HepG2 (cell line): Measurements from ENCODE around the gene TMBIM6. TPM values are rescaled to one million over a fixed set of nuclear protein-coding genes. Genes with fewer than 3 reads are reported as not detected.

Experiments used
- AHDC1 ChIP-seq: sonication (generic); formaldehyde crosslinking; IDR thresholded peaks from 2 replicates; pipeline ENCODE4 v1.5.1; 2020; ENCODE audit warnings: mild to moderate bottlenecking, missing genetic modification reagents, borderline replicate concordance
- ATF1 ChIP-seq: IDR thresholded peaks from 2 replicates; pipeline ENCODE4 v1.6.1; 2016; ENCODE audit warnings: mild to moderate bottlenecking, control low read depth
- MED13 ChIP-seq: sonication (generic); formaldehyde crosslinking; IDR thresholded peaks from 2 replicates; pipeline ENCODE4 v1.5.0; 2020; ENCODE audit warnings: missing genetic modification reagents
- MED8 ChIP-seq: sonication (generic); formaldehyde crosslinking; IDR thresholded peaks from 2 replicates; pipeline ENCODE4 v1.8.1; 2023; ENCODE audit warnings: mild to moderate bottlenecking, missing genetic modification reagents; ENCODE audit not compliant: insufficient replicate concordance
- NR1H2 ChIP-seq: sonication (generic); formaldehyde crosslinking; IDR thresholded peaks from 2 replicates; pipeline ENCODE4 v1.8.1; 2022; ENCODE audit warnings: low read depth, missing genetic modification reagents, borderline replicate concordance
- PHB2 ChIP-seq: fragments of 450-650 bp; IDR thresholded peaks from 2 replicates; pipeline ENCODE4 v1.6.1; 2018; ENCODE audit not compliant: partially characterized antibody
- SRSF4 ChIP-seq: fragments of 200-400 bp; formaldehyde crosslinking; IDR thresholded peaks from one replicate; pipeline ENCODE4 v1.6.1; 2018; ENCODE audit warnings: mild to moderate bottlenecking, low read depth, low read length, moderate library complexity; ENCODE audit not compliant: poor library complexity, severe bottlenecking
- ZMYM3 ChIP-seq: sonication (generic); formaldehyde crosslinking; IDR thresholded peaks from 2 replicates; pipeline ENCODE4 v1.5.1; 2020; ENCODE audit warnings: mild to moderate bottlenecking, missing genetic modification reagents
- polyA plus RNA-seq, 8 experiments: library from polyadenylated mRNA; depleted of rRNA in 3 of 8; stranded (reverse) in 7 of 8; unstranded in 1 of 8; fragments of >200 nt; fragmentation: Illumina TruSeq in 4 of 8; extraction: Trizol in 4 of 8; gene quantifications; 2 replicates each; pipeline versions ENCODE4 v1.2.1 to v1.2.3, GENCODE V29; 2011 to 2016; ENCODE audit warnings: low read depth in 4 of 8, missing spikeins in 1 of 8, mixed read lengths in 1 of 8; ENCODE audit not compliant: insufficient read depth in 1 of 8
- total RNA-seq, 5 experiments: library from RNA; depleted of rRNA; stranded (reverse); fragments of >200 nt; fragmentation: Illumina TruSeq; extraction: Trizol; gene quantifications; 2 replicates each; pipeline ENCODE4 v1.2.3, GENCODE V29; 2016; ENCODE audit warnings: low read depth in 1 of 5
- TF ChIP-seq, protein P1 (sequence below): fragments of 450-650 bp; IDR thresholded peaks from 2 replicates; pipeline ENCODE4 v1.6.1; 2017

Gene TMBIM6
- total and polyA plus RNA-seq, 2 of the 13 experiments (the other 11 are each of a cell fraction or from before 2014, with no cell fraction given), result 412 to 468 TPM

DNA sequence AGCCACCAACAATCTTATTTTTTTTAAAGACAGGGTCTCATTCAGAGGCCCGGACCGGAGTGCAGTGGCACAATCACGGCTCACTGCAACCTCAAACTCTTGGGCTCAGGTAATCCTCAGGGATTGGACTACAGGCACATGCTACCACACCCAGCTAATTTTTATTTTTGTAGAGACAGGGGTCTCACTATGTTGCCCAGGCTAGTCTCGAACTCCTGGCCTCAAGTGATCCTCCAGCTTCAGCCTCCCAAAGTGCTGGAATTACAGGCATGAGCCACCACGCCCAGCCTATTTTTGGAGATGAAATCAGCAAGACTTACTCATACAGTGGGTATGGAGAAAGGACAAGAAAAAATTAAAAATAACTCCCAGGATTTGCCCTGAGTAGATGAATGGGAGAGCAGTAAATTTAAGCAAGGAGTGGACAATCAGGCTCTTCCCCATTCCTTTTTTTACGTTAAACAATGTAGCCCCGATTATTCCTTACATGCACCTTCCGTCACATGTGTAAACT, 47.4 kb upstream of the TMBIM6 start (continued):
- TF ChIP-seq, protein P1, sequence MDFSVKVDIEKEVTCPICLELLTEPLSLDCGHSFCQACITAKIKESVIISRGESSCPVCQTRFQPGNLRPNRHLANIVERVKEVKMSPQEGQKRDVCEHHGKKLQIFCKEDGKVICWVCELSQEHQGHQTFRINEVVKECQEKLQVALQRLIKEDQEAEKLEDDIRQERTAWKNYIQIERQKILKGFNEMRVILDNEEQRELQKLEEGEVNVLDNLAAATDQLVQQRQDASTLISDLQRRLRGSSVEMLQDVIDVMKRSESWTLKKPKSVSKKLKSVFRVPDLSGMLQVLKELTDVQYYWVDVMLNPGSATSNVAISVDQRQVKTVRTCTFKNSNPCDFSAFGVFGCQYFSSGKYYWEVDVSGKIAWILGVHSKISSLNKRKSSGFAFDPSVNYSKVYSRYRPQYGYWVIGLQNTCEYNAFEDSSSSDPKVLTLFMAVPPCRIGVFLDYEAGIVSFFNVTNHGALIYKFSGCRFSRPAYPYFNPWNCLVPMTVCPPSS, result no peak
- no peak for TF ChIP-seq MED13 (CRISPR knock-in tag)
- no peak for TF ChIP-seq ATF1 (CRISPR knock-in tag)
- TF ChIP-seq MED8 (CRISPR knock-in tag), result no peak
- no peak for TF ChIP-seq SRSF4
- TF ChIP-seq NR1H2 (CRISPR knock-in tag), result no peak
- no peak for TF ChIP-seq AHDC1 (CRISPR knock-in tag)
- TF ChIP-seq ZMYM3 (CRISPR knock-in tag), result no peak
- TF ChIP-seq PHB2, result no peak
